Erythroblast (primary cell): ENCODE measurements around the gene LTB.

ENCODE experiments used
- GATA1 ChIP-seq: IDR thresholded peaks from 2 replicates; pipeline ENCODE4 v1.6.1; 2011; ENCODE audit warnings: low read depth, mild to moderate bottlenecking, control low read depth, low read length, moderate library complexity
- POLR2A ChIP-seq: IDR thresholded peaks from 2 replicates; pipeline ENCODE4 v1.6.1; 2011; ENCODE audit warnings: mild to moderate bottlenecking, low read length

DNA sequence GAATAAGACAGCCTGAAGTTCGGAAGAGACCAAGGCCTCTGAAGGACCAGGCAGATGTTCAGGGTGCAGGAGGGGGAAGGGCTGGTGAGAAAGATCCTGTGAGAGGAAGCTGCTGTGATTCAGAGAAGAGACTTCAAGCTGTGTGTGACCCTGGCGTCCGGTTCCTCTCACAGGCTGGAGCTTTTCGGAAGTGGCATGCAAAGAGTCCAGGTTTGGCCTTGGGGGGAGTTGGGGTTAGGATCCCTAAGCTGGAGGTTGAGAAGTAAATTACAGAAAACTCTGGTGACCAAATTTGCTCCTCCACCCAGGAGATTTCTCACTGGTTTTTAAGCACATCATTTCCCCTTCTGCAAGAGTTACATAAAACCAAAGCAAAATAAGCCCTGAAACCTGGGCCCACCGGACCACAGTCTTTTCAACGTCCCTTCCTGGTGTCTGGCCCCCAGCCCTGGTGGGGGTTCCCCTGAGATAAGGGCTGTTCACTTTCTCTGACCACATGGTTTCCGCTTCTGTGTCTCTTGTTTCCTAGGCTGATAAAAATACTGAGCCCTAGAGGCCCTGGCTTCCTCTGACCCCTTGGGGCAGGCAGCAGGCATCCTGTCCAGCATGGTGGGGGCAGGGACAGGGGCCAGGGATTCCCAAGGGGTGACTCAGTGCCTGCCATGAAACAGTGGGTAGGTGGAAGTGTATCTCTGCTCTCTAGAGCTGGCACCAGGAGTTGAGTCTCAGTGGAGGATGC is 22.1 kb downstream of the LTB start:
- TF ChIP-seq POLR2A (no peak), GATA1 (no peak)
